AML-193 (cell line): ENCODE data around the gene SLC39A11.

Source experiments
- DNase-seq, 2 experiments: peaks; one replicate each; lab custom pipeline; 2025; lab: John Stamatoyannopoulos, UW

SLC39A11 gene

GRCh38 chr17:72749119-72749572 is 343.3 kb downstream of the SLC39A11 start:
- no peak for DNase-seq

GRCh38 chr17:72747501-72747900 is 345.0 kb downstream of the SLC39A11 start:
- DNase-seq = no peak

DNA sequence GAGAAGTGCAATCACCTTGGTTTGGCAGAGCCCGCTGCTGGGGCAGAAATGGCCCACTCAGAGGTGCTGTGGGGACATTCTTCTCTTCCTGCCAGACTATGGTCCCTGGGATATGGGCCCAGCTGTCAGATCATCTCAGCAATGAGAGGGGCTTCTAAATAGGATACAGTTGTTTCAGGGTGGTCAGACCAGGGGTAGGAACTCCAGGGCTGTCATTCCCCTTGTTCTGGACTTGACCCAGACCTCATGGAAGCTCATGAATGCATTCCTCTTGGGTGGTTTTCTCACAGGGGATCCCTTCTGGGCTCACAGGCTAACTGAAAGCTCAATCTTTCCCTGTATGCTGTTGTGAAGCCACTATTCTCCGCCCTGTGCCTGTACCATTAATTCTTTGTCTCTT is 347.2 kb downstream of the SLC39A11 start:
- DNase-seq = no peak

GRCh38 chr17:72743037-72743467 is 349.4 kb downstream of the SLC39A11 start:
- no peak for DNase-seq

- DNase-seq = no peak
Observed at GRCh38 chr17:72737151-72737690, 355.3 kb downstream of the SLC39A11 start.

DNA sequence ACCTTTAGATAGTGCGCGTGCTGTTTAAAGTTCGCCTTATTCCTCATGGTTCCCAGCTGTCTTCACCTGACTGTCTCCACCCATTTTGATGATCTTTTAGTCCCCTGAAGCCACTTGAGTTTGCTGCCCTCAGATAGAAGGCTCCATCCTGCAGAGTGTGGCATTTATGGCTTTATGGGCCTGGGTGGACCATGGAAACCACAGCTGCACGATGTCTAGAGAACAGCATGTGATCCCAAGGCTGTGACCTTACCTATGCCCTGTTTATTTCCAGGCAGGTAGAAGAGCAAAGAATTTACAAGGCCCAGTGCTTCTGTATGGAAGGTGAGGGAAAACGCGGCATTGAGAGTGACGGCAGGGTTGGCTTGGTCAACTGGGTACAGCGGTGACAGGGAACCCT is 356.9 kb downstream of the SLC39A11 start:
- DNase-seq = no peak

DNA sequence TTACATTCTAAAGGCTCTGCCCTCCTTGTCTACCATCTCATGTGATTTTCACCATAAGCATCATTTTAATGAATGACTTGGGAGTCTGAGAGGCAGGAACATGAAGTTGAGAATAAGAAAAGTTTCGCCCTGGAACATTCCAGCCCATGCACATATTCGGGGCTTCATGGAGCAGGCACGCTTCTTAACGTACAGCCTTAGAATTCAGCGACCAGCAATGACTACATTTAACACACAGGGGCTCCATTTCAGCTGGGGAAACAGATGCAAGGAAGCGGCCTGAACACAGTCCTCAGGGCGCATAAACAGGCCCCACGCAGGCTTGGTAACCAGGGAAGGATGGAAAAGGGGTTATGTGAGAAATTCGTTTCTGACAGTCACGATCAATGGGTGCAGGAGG is 357.4 kb downstream of the SLC39A11 start:
- no peak for DNase-seq

DNA sequence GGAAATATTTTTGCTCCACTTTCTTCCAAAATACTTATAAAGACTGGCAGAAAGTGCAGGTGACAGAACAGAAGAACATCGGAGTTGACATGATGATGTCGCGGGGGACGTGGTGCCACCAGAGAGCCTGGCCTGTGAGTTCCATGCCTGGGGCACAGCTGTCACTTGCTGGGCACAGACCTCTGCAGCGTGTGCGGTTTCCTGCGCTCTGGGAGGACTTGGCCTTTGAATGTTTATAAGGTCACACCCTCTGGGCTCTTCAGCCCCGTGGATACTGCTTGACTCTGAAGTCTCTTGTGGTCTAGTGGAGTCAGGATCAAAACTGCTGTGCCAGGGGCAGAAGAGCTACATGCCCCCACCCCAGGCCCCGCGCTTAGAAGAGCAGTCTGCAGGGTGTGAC is 357.9 kb downstream of the SLC39A11 start:
- DNase-seq = no peak

DNA sequence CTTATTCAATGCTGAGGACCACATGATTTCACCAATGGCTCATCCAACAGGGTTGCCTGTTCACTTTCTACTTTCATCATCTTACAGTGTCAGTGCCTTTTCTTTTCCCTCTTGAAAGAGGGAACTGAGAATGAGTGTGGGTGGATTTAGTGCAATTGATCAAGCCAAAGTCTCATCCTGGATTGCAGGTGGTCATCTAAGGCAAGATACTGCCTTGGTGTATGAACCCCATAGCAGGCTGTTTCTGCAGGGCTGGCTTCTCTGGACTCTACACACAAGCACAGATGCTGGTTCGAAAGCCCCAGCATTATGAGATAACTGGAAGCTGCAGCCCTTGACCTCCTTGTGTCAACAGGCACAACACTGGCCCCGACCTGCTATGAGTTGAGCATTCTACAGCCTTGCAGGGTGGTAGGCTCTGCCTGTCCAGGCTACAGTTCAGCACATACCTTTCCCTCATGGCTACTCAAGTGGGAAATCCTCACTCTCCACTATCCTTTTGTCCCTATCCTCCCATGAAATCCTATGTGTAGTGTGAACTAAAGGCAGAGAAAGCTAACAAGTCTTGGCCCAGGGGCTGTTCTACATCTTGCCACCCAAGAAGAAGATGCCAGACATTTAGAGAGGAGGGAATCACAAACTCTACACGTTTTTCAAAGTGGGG is 358.7 kb downstream of the SLC39A11 start:
- DNase-seq = no peak

- no peak for DNase-seq
Observed at GRCh38 chr17:72732893-72733618, 359.4 kb downstream of the SLC39A11 start.

DNA sequence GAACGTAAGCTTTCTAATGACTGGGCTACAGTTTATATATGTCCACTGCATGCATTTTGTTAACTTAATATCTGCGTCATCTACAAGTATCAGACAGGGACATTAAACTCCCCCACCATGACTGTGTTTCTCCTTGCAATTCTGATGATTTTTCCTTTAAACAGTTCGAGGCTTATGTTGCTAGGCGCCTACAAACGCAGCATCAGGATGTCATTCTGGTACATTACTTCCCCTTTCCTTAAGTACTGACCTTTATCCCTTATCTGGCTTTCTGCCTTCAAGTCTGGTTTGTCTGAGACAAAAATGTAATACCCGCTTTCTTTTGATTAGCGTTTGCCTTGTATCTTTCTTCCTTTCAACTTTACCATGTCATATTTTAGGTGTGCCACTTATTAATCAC is 362.4 kb downstream of the SLC39A11 start:
- DNase-seq = peak; percentile 54 to 63

DNA sequence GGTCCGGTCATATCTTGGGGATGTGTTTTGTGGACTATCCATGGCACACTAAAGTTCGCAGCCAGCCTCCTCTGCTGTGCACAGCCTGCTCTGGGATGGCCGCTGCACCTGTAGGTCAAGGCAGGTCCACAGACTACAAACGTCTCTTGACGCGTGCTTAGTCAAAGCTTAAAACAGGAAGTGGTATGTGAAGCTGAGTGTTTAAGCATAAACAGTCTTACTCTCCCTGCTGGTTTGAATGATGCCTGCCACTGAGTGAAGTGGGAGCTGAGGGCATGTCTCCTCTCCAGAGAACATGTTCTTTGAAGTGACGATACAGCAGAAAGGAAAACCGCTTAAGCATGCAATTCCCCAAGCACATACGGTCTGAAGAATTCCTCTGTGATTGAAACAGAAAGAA is 365.6 kb downstream of the SLC39A11 start:
- no peak for DNase-seq

GRCh38 chr17:72725433-72726068 is 366.9 kb downstream of the SLC39A11 start:
- DNase-seq = peak; percentile 29 to 37

DNA sequence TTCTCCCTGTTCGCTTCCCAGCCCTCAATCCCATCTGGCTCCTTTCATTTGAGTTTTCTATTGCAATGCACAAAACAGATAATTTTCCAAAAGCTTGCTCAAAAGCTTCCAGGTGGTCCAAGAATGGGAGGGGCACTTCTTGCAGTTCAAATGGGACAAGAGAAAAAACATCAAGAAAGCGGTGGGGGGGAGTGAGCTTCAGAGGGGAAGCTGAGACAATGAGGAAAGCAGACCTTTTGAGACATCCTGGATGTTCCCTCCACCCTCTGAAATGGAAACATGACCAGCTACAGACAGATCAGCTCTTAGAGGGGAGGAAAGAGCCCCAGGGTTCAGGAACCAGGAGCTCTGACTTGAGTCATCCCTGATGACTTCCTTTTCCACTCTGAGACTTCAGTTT is 368.2 kb downstream of the SLC39A11 start:
- no peak for DNase-seq

GRCh38 chr17:72723711-72724110 is 368.8 kb downstream of the SLC39A11 start:
- no peak for DNase-seq

- no peak for DNase-seq
Observed at GRCh38 chr17:72720494-72720825, 372.0 kb downstream of the SLC39A11 start.

DNA sequence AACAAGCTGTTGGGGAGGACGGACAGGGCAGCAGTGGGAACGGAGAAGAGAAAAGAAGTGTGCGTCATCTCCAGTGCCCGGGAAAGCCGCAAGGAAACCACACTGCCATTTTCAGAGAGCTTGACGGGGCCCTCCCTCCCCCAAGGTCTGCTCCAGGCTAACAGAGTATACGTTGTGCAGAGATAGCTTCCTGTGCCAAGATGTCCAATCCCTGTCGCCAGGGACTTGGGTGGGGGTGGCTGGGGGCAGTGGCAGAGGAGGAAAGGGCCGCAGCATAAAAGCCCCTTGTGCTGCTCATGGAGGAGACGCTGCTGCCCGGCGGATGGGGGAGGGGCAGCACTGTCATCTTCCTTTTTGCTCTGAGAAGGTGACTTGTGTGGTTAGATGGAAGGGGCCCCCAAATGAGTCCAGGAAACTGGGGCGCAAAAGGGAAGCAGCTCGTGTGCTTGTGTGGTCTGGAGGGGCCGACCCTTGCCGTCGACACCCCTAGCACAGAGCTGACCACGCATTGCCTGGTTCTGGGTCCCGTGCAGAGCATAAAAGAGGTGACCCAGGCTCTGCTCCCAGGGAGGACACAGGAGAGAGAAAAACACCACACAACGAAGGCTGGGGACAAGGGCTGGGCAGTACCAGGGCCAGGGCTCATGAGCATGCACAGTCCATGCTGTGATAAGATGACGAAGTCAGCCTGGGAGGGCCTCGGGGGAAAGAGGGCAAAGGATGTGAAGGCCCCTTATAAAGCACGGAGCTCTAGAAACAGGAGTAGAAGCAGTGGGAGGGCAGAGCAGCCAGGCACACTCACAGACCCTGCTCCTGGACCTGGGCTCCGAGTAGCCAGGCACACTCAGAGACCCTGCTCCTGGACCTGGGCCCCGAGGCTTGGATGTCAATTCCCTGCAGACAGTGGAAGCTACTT is 372.7 kb downstream of the SLC39A11 start:
- DNase-seq = peak; percentile 58 to 74

GRCh38 chr17:72719206-72719577 is 373.3 kb downstream of the SLC39A11 start:
- no peak for DNase-seq

- DNase-seq = no peak
Observed at GRCh38 chr17:72717676-72718075, 374.8 kb downstream of the SLC39A11 start.

GRCh38 chr17:72717276-72717675 is 375.2 kb downstream of the SLC39A11 start:
- no peak for DNase-seq

GRCh38 chr17:72715906-72716572 is 376.4 kb downstream of the SLC39A11 start:
- no peak for DNase-seq
